Endothelial cell of umbilical vein (primary cell): ENCODE measurements around the gene PRKCZ. TPM values are rescaled to one million over a fixed set of nuclear protein-coding genes. Genes with fewer than 3 reads are reported as not detected.

ENCODE experiments used
- BruUV-seq: library from RNA; stranded (reverse); fragments of 400-500 nt; replicated peaks from 2 replicates; lab custom pipeline; 2021; lab: Mats Ljungman, UMichigan
- CTCF ChIA-PET: fragments of 300-600, 350-600 bp; sonication (Branson Sonifier 250); formaldehyde crosslinking; loops from one replicate; lab custom pipeline; 2021; ENCODE audit warnings: antibody characterized with exemption, inconsistent platforms; lab: Charles Lee
- POLR2A ChIA-PET: fragments of 300-600, 350-600 bp; sonication (Branson Sonifier 250); formaldehyde crosslinking; loops from one replicate; lab custom pipeline; 2021; ENCODE audit warnings: antibody characterized with exemption, inconsistent platforms; lab: Charles Lee
- DNase-seq: peaks from one replicate; pipeline ENCODE4 v3.0.0-alpha.2; 2011; ENCODE audit warnings: low read depth, low spot score
- FAIRE-seq: peaks from 2 replicates; lab custom pipeline; 2011; peaks lifted over from hg19 to GRCh38; lab: Jason Lieb, UNC
- H2AFZ ChIP-seq: 2 replicates; pipeline ENCODE4 v1.6.0; 2012; ENCODE audit warnings: low read depth, low read length, control low read depth, inconsistent platforms
- H3K27ac ChIP-seq: 2 replicates; pipeline ENCODE4 v1.5.1; 2011; ENCODE audit warnings: low read depth, mild to moderate bottlenecking, control low read depth, low read length, moderate library complexity; ENCODE audit not compliant: insufficient read depth
- H3K27me3 ChIP-seq, 2 experiments: 2 replicates each; pipeline versions ENCODE4 v1.6.0 to v1.6.1; 2011; ENCODE audit warnings: low read length in 2 of 2, mixed read lengths in 1 of 2; ENCODE audit not compliant: control insufficient read depth in 2 of 2, insufficient read depth in 2 of 2
- H3K36me3 ChIP-seq, 2 experiments: 2 replicates in 1 of 2; 3 replicates in 1 of 2; pipeline ENCODE4 v1.5.1; 2011; ENCODE audit warnings: low read length in 2 of 2, mild to moderate bottlenecking in 1 of 2, moderate library complexity in 1 of 2; ENCODE audit not compliant: control insufficient read depth in 2 of 2, insufficient read depth in 2 of 2; ENCODE audit errors: extremely low read depth in 1 of 2
- H3K4me1 ChIP-seq: 3 replicates; pipeline ENCODE4 v1.5.1; 2011; ENCODE audit warnings: mild to moderate bottlenecking, low read length; ENCODE audit not compliant: control insufficient read depth, insufficient read depth; ENCODE audit errors: extremely low read depth
- H3K4me2 ChIP-seq: 2 replicates; pipeline ENCODE4 v1.6.1; 2011; ENCODE audit warnings: low read length, control low read depth, mixed read lengths; ENCODE audit not compliant: insufficient read depth
- H3K4me3 ChIP-seq, 3 experiments: fragments of 200-600 bp in 1 of 3; sonication (generic), shearing (Covaris generic) in 1 of 3; replicated peaks in 1 of 3; 2 replicates each; pipeline ENCODE4 v1.5.1; 2011 to 2016; ENCODE audit warnings: control low read depth in 3 of 3, low read length in 3 of 3, mild to moderate bottlenecking in 2 of 3, inconsistent platforms in 1 of 3, low read depth in 1 of 3, moderate library complexity in 1 of 3; ENCODE audit not compliant: insufficient read depth in 1 of 3
- H3K79me2 ChIP-seq: 2 replicates; pipeline ENCODE4 v1.6.0; 2012; ENCODE audit warnings: low read length, inconsistent platforms; ENCODE audit not compliant: control insufficient read depth, insufficient read depth
- H3K9ac ChIP-seq: replicated peaks from 2 replicates; pipeline ENCODE3; 2011; ENCODE audit warnings: low read length, control low read depth; ENCODE audit not compliant: insufficient read depth; ENCODE audit errors: extremely low read depth
- H3K9me1 ChIP-seq: replicated peaks from 3 replicates; pipeline ENCODE4 v1.6.0; 2011; ENCODE audit warnings: mild to moderate bottlenecking, low read length; ENCODE audit not compliant: control insufficient read depth, insufficient read depth; ENCODE audit errors: extremely low read depth
- H3K9me3 ChIP-seq: replicated peaks from 2 replicates; pipeline ENCODE4 v1.5.1; 2012; ENCODE audit warnings: low read length, inconsistent platforms; ENCODE audit not compliant: control insufficient read depth, insufficient read depth
- H4K20me1 ChIP-seq: replicated peaks from 2 replicates; pipeline ENCODE3; 2011; ENCODE audit warnings: mild to moderate bottlenecking, low read length; ENCODE audit not compliant: control insufficient read depth, insufficient read depth; ENCODE audit errors: extremely low read depth
- CTCF ChIP-seq, 2 donors: IDR thresholded peaks; 1 replicate in 1 of 2; 2 replicates in 1 of 2; pipeline ENCODE4 v1.5.1; 2011; ENCODE audit warnings: low read length in 2 of 2, mild to moderate bottlenecking in 2 of 2, moderate library complexity in 2 of 2, control low read depth in 1 of 2, inconsistent platforms in 1 of 2, low read depth in 1 of 2; ENCODE audit not compliant: insufficient read depth in 1 of 2; ENCODE audit errors: extremely low read depth in 1 of 2
- EZH2 ChIP-seq: IDR thresholded peaks from 2 replicates; pipeline ENCODE4 v1.6.1; 2012; ENCODE audit warnings: borderline replicate concordance, low read depth, mild to moderate bottlenecking, moderate library complexity, low read length, inconsistent platforms; ENCODE audit not compliant: severe bottlenecking
- FOS ChIP-seq: IDR thresholded peaks from 2 replicates; pipeline ENCODE4 v1.6.1; 2011; ENCODE audit warnings: mild to moderate bottlenecking, low read length, moderate library complexity, borderline replicate concordance; ENCODE audit not compliant: insufficient read depth
- GATA2 ChIP-seq: IDR thresholded peaks from 2 replicates; pipeline ENCODE4 v1.7.0; 2011; ENCODE audit warnings: low read depth, mild to moderate bottlenecking, moderate library complexity, mixed read lengths, low read length; ENCODE audit not compliant: insufficient read length, insufficient read depth
- JUN ChIP-seq: IDR thresholded peaks from 2 replicates; pipeline ENCODE4 v1.6.1; 2011; ENCODE audit warnings: borderline replicate concordance, low read depth; ENCODE audit not compliant: insufficient read length, insufficient read depth
- MYC ChIP-seq: IDR thresholded peaks from one replicate; pipeline ENCODE4 v1.6.1; 2011; ENCODE audit warnings: mild to moderate bottlenecking, low read depth, low read length
- POLR2A ChIP-seq: IDR thresholded peaks from 2 replicates; pipeline ENCODE4 v1.6.1; 2012; ENCODE audit warnings: low read depth, mild to moderate bottlenecking, control low read depth, low read length
- POLR2AphosphoS5 ChIP-seq: IDR thresholded peaks from 2 replicates; pipeline ENCODE4 v1.6.1; 2012; ENCODE audit warnings: low read depth, mild to moderate bottlenecking, control low read depth, low read length, moderate library complexity; ENCODE audit not compliant: insufficient read depth
- dilution Hi-C: fragments of 300-500 bp; cut with MboI; formaldehyde crosslinking; loops from one replicate; pipeline ENCODE4 v1.15.0; 2019; ENCODE audit warnings: low sequenced_read_pairs; ENCODE audit not compliant: extremely low pct_ligation_motif_present
- intact Hi-C: fragments of 100-400 bp; cut with micrococcal nuclease; formaldehyde crosslinking; loops from one replicate; pipeline ENCODE4 v1.10.0; 2022
- polyA plus RNA-seq, 4 experiments: library from polyadenylated mRNA; depleted of rRNA in 3 of 4; stranded (reverse) in 3 of 4; unstranded in 1 of 4; fragments of >200 nt; gene quantifications; 2 replicates each; pipeline versions ENCODE4 v1.2.1 to v1.2.3, GENCODE V29; 2011 to 2012; ENCODE audit warnings: missing spikeins in 1 of 4
- total RNA-seq: library from RNA; stranded (reverse); gene quantifications from 2 replicates; pipeline ENCODE4 v1.2.3, GENCODE V29; 2021
- TF ChIP-seq, protein P1 (sequence below): IDR thresholded peaks from 2 replicates; pipeline ENCODE4 v1.6.1; 2011; ENCODE audit not compliant: insufficient read depth, insufficient read length

PRKCZ gene
- total and polyA plus RNA-seq, 2 donors (not counting 3 experiments of a cell fraction or from before 2014, with no cell fraction given): 0.22 to 1.7 TPM

GRCh38 chr1:2028870-2029560 lies 21.2 kb upstream of the PRKCZ start:
- Histone ChIP-seq H3K36me3 (no peaks in the 10 kb centered on the region), H3K4me1 (no peaks in the 10 kb centered on the region), H3K4me3 (no peak overlapping the region), H3K9me3 (no peaks in the 10 kb centered on the region), H3K27me3 (no peaks in the 10 kb centered on the region), H2AFZ (no peak overlapping the region), H3K4me2 (no peak overlapping the region), H3K79me2 (no peaks in the 10 kb centered on the region), H3K9ac (no peak overlapping the region), H3K9me1 (no peaks in the 10 kb centered on the region), H4K20me1 (no peaks in the 10 kb centered on the region), H3K27ac (no peak overlapping the region)
- no peak for TF ChIP-seq POLR2A
- TF ChIP-seq MYC: no peak
- no peak for TF ChIP-seq JUN
- no peak for TF ChIP-seq FOS
- TF ChIP-seq CTCF (IDR thresholded peaks at IDR 0.05; ENCODE audit: extremely low read depth in 1 of 2, insufficient read depth in 1 of 2, low read depth in 1 of 2, low read length in 2 of 2): no peak
- TF ChIP-seq GATA2: no peak
- TF ChIP-seq POLR2AphosphoS5: no peak
- TF ChIP-seq, protein P1, sequence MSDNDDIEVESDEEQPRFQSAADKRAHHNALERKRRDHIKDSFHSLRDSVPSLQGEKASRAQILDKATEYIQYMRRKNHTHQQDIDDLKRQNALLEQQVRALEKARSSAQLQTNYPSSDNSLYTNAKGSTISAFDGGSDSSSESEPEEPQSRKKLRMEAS: no peak
- TF ChIP-seq EZH2: no peak
- BruUV-seq: no TSS peak
- CTCF ChIA-PET: no interaction called here
- POLR2A ChIA-PET: interaction anchor here (0.9 kb wide), 1 partner anchor 42 kb away, joined by 5 read pairs; no protein-coding TSS in a partner anchor
- dilution Hi-C loops: no loop called here
- intact Hi-C loops: no loop called here
- no peak for DNase-seq
- FAIRE-seq: no peak
